CD4-positive, CD25-positive, alpha-beta regulatory T cell (primary cell): ENCODE measurements around the gene DCAF11. TPM values are rescaled to one million over a fixed set of nuclear protein-coding genes. Genes with fewer than 3 reads are reported as not detected.

ENCODE experiments used
- ATAC-seq, 2 donors: fragments of 150-1000 bp; cut with Tn5 transposase; one replicate each; pipeline ENCODE4 v1.10.0; 2021; ENCODE audit warnings: low read depth in 2 of 2, moderate number of reproducible peaks in 2 of 2, moderate library complexity in 1 of 2
- DNase-seq, 3 donors: peaks; one replicate each; pipeline versions ENCODE4 v3.0.0 to v3.0.0-alpha.2; 2012 to 2022; ENCODE audit warnings: mixed read lengths in 1 of 3
- H3K27ac ChIP-seq: one replicate; pipeline ENCODE4 v1.7.0; 2013; ENCODE audit warnings: mild to moderate bottlenecking, low read length; ENCODE audit not compliant: insufficient read depth, poor library complexity, severe bottlenecking
- H3K27me3 ChIP-seq: one replicate; pipeline ENCODE4 v1.7.0; 2013; ENCODE audit warnings: low read length; ENCODE audit not compliant: control insufficient read depth, insufficient read depth
- H3K36me3 ChIP-seq: one replicate; pipeline ENCODE4 v1.7.0; 2013; ENCODE audit warnings: mild to moderate bottlenecking, low read length, moderate library complexity; ENCODE audit not compliant: control insufficient read depth, insufficient read depth
- H3K4me1 ChIP-seq: 2 replicates; pipeline ENCODE4 v1.7.0; 2013; ENCODE audit warnings: mild to moderate bottlenecking, low read length; ENCODE audit not compliant: insufficient read depth, control insufficient read depth, poor library complexity, severe bottlenecking
- H3K4me3 ChIP-seq: one replicate; pipeline ENCODE4 v1.7.0; 2013; ENCODE audit warnings: low read depth, mild to moderate bottlenecking, low read length, moderate library complexity
- H3K9me3 ChIP-seq, 2 experiments: 1 replicate in 1 of 2; 2 replicates in 1 of 2; pipeline ENCODE4 v1.7.0; 2013; ENCODE audit warnings: low read length in 2 of 2, mild to moderate bottlenecking in 1 of 2, moderate library complexity in 1 of 2; ENCODE audit not compliant: control insufficient read depth in 2 of 2
- H3K27ac Mint-ChIP-seq, 3 donors: one replicate each; pipeline ENCODE4 v1.8.0; 2020 to 2022; ENCODE audit warnings: mild to moderate bottlenecking in 3 of 3, mixed read lengths in 3 of 3, moderate library complexity in 2 of 3
- H3K27me3 Mint-ChIP-seq: one replicate; pipeline ENCODE4 v1.8.0; 2022; ENCODE audit warnings: mild to moderate bottlenecking, mixed read lengths
- H3K36me3 Mint-ChIP-seq: one replicate; pipeline ENCODE4 v1.8.0; 2020; ENCODE audit warnings: mixed read lengths
- H3K4me1 Mint-ChIP-seq, 4 donors: one replicate each; pipeline ENCODE4 v1.8.0; 2020 to 2022; ENCODE audit warnings: mixed read lengths in 4 of 4, mild to moderate bottlenecking in 1 of 4
- H3K4me3 Mint-ChIP-seq, 4 donors: one replicate each; pipeline ENCODE4 v1.8.0; 2020 to 2022; ENCODE audit warnings: mild to moderate bottlenecking in 4 of 4, mixed read lengths in 4 of 4, moderate library complexity in 3 of 4
- H3K9me3 Mint-ChIP-seq, 7 donors: one replicate each; pipeline ENCODE4 v1.8.0; 2020 to 2022; ENCODE audit warnings: mixed read lengths in 7 of 7, mild to moderate bottlenecking in 3 of 7, moderate library complexity in 2 of 7
- polyA plus RNA-seq, 4 donors: library from polyadenylated mRNA; unstranded; fragments of 300-500 nt; fragmentation: Illumina TruSeq; gene quantifications; one replicate each; pipeline ENCODE4 v1.2.3, GENCODE V29; 2021
- total RNA-seq: library from RNA; stranded (reverse); gene quantifications from one replicate; pipeline ENCODE4 v1.2.3, GENCODE V29; 2022

The DCAF11 gene
- total and polyA plus RNA-seq, 5 donors from 2014 or later, result 73.4 to 97.8 (median 84.8) TPM

- peak; percentile 17 to 27 for ATAC-seq
- Mint-ChIP-seq H3K36me3 (peaks cover 10% of the 10 kb centered on the region), H3K27ac (peak overlapping the region; percentile 96 to 99 (median 97)), H3K4me3 (peak overlapping the region; percentile 89 to 99 (median 99)), H3K4me1 (peaks cover 7 to 39% (median 23%) of the 10 kb centered on the region in 4 donors), H3K27me3 (no peaks in the 10 kb centered on the region), H3K9me3 (no peaks in the 10 kb centered on the region)
- no peaks in the 10 kb centered on the region for H3K9me3 ChIP-seq
- H3K36me3 ChIP-seq, result peaks cover 22% of the 10 kb centered on the region
- peak overlapping the region; percentile 86 for H3K27ac ChIP-seq
- H3K4me1 ChIP-seq, result peaks cover 22% of the 10 kb centered on the region
- H3K4me3 ChIP-seq, result peak overlapping the region; percentile 82
- no peaks in the 10 kb centered on the region for H3K27me3 ChIP-seq
- DNase-seq, result peak; percentile 12 to 84 (median 35)
Observed at GRCh38 chr14:24095271-24096068, 19.1 kb upstream of the DCAF11 start.

GRCh38 chr14:24096545-24097181 is 17.9 kb upstream of the DCAF11 start:
- peaks cover 19% of the 10 kb centered on the region for H3K4me1 ChIP-seq
- no peaks in the 10 kb centered on the region for H3K27me3 ChIP-seq
- Mint-ChIP-seq H3K36me3 (peaks cover 17% of the 10 kb centered on the region), H3K27me3 (no peaks in the 10 kb centered on the region), H3K4me3 (peak overlapping the region; percentile 66 to 99 (median 72)), H3K9me3 (no peaks in the 10 kb centered on the region), H3K4me1 (peaks cover 4 to 35% (median 22%) of the 10 kb centered on the region in 4 donors), H3K27ac (peak overlapping the region; percentile 55 to 79 (median 69))
- no peak for DNase-seq
- H3K36me3 ChIP-seq, result peaks cover 26% of the 10 kb centered on the region
- no peak overlapping the region for H3K27ac ChIP-seq
- ATAC-seq, result no peak
- no peaks in the 10 kb centered on the region for H3K9me3 ChIP-seq
- no peak overlapping the region for H3K4me3 ChIP-seq

DNA sequence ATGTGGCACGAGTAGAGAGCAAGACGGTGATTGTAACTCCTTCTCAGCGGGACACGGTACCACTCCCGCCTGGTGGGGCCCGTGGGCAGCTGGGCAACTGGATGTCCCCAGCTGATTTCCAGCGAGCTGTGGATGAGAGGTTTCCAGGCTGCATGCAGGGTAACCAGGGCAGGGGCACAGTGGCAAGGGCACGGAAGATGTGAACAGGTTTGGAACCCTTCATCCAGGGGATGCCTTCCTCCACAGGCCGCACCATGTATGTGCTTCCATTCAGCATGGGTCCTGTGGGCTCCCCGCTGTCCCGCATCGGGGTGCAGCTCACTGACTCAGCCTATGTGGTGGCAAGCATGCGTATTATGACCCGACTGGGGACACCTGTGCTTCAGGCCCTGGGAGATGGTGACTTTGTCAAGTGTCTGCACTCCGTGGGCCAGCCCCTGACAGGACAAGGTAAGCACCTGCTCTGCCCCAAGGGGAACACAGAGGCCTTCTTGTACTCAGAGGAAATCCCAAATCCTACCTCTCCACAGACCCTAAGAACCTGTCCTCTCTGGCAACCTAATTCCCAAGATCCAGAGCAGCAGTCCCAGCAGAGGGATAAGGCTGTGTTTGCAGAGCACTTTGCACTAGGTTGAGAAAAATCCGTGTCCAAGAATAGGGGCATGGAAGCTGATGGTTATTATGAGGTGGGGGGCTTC is 16.2 kb upstream of the DCAF11 start:
- Mint-ChIP-seq H3K36me3 (peaks cover 30% of the 10 kb centered on the region), H3K27ac (no peak overlapping the region), H3K27me3 (no peaks in the 10 kb centered on the region), H3K4me1 (peaks cover 4 to 30% (median 14%) of the 10 kb centered on the region in 4 donors), H3K9me3 (no peaks in the 10 kb centered on the region), H3K4me3 (peak overlapping the region in 1 of 4 donors; percentile 47)
- peaks cover 37% of the 10 kb centered on the region for H3K36me3 ChIP-seq
- H3K4me3 ChIP-seq, result no peak overlapping the region
- peaks cover 18% of the 10 kb centered on the region for H3K4me1 ChIP-seq
- no peaks in the 10 kb centered on the region for H3K27me3 ChIP-seq
- no peak for DNase-seq
- ATAC-seq, result no peak
- H3K9me3 ChIP-seq, result no peaks in the 10 kb centered on the region
- no peak overlapping the region for H3K27ac ChIP-seq

DNA sequence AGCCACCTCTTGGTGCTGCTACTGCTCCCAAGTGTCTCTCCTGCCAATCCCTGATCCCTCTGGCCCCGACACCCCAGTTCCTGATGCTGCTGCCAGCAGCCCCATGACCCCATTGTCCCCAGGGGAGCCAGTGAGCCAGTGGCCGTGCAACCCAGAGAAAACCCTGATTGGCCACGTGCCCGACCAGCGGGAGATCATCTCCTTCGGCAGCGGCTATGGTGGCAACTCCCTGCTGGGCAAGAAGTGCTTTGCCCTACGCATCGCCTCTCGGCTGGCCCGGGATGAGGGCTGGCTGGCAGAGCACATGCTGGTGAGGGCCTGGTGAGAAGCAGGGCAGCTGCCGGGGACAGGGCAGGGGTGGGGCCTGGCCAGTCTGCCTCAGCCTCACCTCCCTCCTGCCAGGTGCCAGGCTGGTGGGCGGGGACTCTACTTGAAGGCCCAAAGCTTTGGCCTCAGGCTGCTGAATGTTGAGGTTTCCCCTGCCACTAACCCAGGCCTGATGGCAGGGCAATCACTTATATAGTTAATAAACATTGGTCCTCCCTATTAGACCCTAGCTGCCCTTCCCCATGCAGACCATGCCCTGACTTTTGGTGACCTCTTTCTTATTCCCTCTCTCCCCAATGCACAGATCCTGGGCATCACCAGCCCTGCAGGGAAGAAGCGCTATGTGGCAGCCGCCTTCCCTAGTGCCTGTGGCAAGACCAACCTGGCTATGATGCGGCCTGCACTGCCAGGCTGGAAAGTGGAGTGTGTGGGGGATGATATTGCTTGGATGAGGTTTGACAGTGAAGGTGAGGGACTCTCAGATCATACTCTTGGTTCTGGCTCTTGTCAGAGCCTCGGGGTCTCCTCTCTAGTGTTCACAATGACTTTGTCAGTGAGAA is 15.4 kb upstream of the DCAF11 start:
- peaks cover 4 to 24% (median 12%) of the 10 kb centered on the region in 4 donors for H3K4me1 Mint-ChIP-seq
- H3K27me3 Mint-ChIP-seq, result no peaks in the 10 kb centered on the region
- H3K9me3 Mint-ChIP-seq, result no peaks in the 10 kb centered on the region
- DNase-seq (no peak), ATAC-seq (no peak)
- Histone ChIP-seq H3K27ac (no peak overlapping the region), H3K4me3 (no peak overlapping the region), H3K36me3 (peaks cover 38% of the 10 kb centered on the region), H3K9me3 (no peaks in the 10 kb centered on the region), H3K27me3 (no peaks in the 10 kb centered on the region), H3K4me1 (peaks cover 11% of the 10 kb centered on the region)
- peak overlapping the region in 1 of 4 donors; percentile 47 for H3K4me3 Mint-ChIP-seq
- peaks cover 36% of the 10 kb centered on the region for H3K36me3 Mint-ChIP-seq
- no peak overlapping the region for H3K27ac Mint-ChIP-seq

GRCh38 chr14:24100197-24100981 is 14.2 kb upstream of the DCAF11 start:
- Mint-ChIP-seq H3K4me1 (peaks cover 4 to 17% (median 9%) of the 10 kb centered on the region in 4 donors), H3K27me3 (no peaks in the 10 kb centered on the region), H3K36me3 (peaks cover 45% of the 10 kb centered on the region), H3K4me3 (no peak overlapping the region), H3K27ac (peak overlapping the region in 1 of 3 donors; percentile 78), H3K9me3 (peaks cover 0 to 1% (median 0%) of the 10 kb centered on the region in 7 donors)
- Histone ChIP-seq H3K4me3 (no peak overlapping the region), H3K4me1 (peaks cover 7% of the 10 kb centered on the region), H3K27me3 (no peaks in the 10 kb centered on the region), H3K27ac (no peak overlapping the region), H3K9me3 (no peaks in the 10 kb centered on the region), H3K36me3 (peaks cover 43% of the 10 kb centered on the region)
- DNase-seq (no peak), ATAC-seq (no peak)

DNA sequence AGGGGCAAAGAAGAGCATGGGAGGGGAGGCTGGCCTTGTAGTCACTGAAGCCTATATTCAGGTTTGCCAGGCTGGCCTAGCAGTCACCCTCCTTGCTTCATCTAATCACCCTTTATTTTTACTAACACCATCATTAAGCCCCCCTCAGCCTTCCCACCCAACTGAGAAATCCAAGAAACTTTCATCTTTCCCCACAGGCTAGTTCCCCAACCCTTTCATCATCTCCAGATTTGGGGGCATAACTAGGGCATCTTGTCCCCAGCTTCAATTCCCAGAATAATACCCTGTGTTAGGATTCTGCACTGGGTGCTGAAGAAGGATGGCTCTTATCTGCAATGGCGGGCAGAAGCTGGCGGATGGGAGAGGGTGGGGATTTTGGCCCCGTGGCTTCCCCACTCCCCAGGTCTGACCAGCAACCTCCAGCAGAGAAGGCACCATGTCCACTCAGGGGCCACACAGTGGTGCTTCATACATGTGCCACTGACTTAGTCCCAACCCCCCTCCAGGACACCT is 13.5 kb upstream of the DCAF11 start:
- Mint-ChIP-seq H3K27ac (peak overlapping the region in 1 of 3 donors; percentile 78), H3K4me3 (peak overlapping the region in 1 of 4 donors; percentile 1), H3K4me1 (peaks cover 0 to 12% (median 4%) of the 10 kb centered on the region in 4 donors), H3K36me3 (peaks cover 45% of the 10 kb centered on the region), H3K9me3 (peaks cover 0 to 1% (median 0%) of the 10 kb centered on the region in 7 donors), H3K27me3 (no peaks in the 10 kb centered on the region)
- Histone ChIP-seq H3K27me3 (no peaks in the 10 kb centered on the region), H3K4me3 (no peak overlapping the region), H3K36me3 (peaks cover 43% of the 10 kb centered on the region), H3K4me1 (peaks cover under 1% of the 10 kb centered on the region), H3K27ac (no peak overlapping the region), H3K9me3 (no peaks in the 10 kb centered on the region)
- no peak for ATAC-seq
- DNase-seq, result no peak
